Osteoblast (primary cell): ENCODE results near the gene FOXK1. TPM values are rescaled to one million over a fixed set of nuclear protein-coding genes. Genes with fewer than 3 reads are reported as not detected.

Source experiments
- DNase-seq: peaks from one replicate; pipeline ENCODE4 v3.0.0; 2011; ENCODE audit warnings: low spot score, mixed read lengths; ENCODE audit not compliant: insufficient read length; ENCODE audit errors: missing footprints
- H2AFZ ChIP-seq: 2 replicates; pipeline ENCODE4 v1.6.0; 2011; ENCODE audit warnings: mild to moderate bottlenecking, low read length
- H3K27ac ChIP-seq: 2 replicates; pipeline ENCODE4 v1.5.1; 2011; ENCODE audit warnings: mild to moderate bottlenecking, low read depth, low read length, moderate library complexity
- H3K27me3 ChIP-seq: 2 replicates; pipeline ENCODE4 v1.6.0; 2012; ENCODE audit warnings: mild to moderate bottlenecking, control low read depth, inconsistent platforms, low read length, moderate library complexity; ENCODE audit not compliant: insufficient read depth
- H3K36me3 ChIP-seq: 2 replicates; pipeline ENCODE4 v1.5.1; 2011; ENCODE audit warnings: mild to moderate bottlenecking, low read length, control low read depth, moderate library complexity; ENCODE audit not compliant: insufficient read depth
- H3K4me1 ChIP-seq: 2 replicates; pipeline ENCODE4 v1.5.1; 2011; ENCODE audit warnings: mild to moderate bottlenecking, low read length, control low read depth, moderate library complexity; ENCODE audit not compliant: insufficient read depth
- H3K4me2 ChIP-seq: 2 replicates; pipeline ENCODE4 v1.6.0; 2011; ENCODE audit warnings: mild to moderate bottlenecking, low read length; ENCODE audit not compliant: insufficient read depth
- H3K4me3 ChIP-seq: fragments of 200-600 bp; sonication (generic); 3 replicates; pipeline ENCODE4 v1.5.1; 2012; ENCODE audit warnings: mild to moderate bottlenecking, low read length, inconsistent platforms; ENCODE audit not compliant: insufficient read depth
- H3K79me2 ChIP-seq: 2 replicates; pipeline ENCODE4 v1.6.0; 2012; ENCODE audit warnings: mild to moderate bottlenecking, low read length, control low read depth, inconsistent platforms; ENCODE audit not compliant: insufficient read depth
- H3K9me3 ChIP-seq: 2 replicates; pipeline ENCODE4 v1.5.1; 2011; ENCODE audit warnings: low read depth, low read length, control low read depth
- H4K20me1 ChIP-seq: 2 replicates; pipeline ENCODE4 v1.6.0; 2012; ENCODE audit warnings: mild to moderate bottlenecking, low read length, control low read depth; ENCODE audit not compliant: insufficient read depth
- total RNA-seq: library from RNA; depleted of rRNA; stranded (reverse); fragments of >200 nt; gene quantifications from 2 replicates; pipeline ENCODE4 v1.2.3, GENCODE V29; 2012
- TF ChIP-seq, protein P1 (sequence below): IDR thresholded peaks from 2 replicates; pipeline ENCODE4 v1.5.1; 2011; ENCODE audit warnings: mild to moderate bottlenecking, low read depth, low read length, moderate library complexity; ENCODE audit errors: extremely low read depth

FOXK1 gene
- total RNA-seq, 1 donor, result 31.8 TPM

DNA sequence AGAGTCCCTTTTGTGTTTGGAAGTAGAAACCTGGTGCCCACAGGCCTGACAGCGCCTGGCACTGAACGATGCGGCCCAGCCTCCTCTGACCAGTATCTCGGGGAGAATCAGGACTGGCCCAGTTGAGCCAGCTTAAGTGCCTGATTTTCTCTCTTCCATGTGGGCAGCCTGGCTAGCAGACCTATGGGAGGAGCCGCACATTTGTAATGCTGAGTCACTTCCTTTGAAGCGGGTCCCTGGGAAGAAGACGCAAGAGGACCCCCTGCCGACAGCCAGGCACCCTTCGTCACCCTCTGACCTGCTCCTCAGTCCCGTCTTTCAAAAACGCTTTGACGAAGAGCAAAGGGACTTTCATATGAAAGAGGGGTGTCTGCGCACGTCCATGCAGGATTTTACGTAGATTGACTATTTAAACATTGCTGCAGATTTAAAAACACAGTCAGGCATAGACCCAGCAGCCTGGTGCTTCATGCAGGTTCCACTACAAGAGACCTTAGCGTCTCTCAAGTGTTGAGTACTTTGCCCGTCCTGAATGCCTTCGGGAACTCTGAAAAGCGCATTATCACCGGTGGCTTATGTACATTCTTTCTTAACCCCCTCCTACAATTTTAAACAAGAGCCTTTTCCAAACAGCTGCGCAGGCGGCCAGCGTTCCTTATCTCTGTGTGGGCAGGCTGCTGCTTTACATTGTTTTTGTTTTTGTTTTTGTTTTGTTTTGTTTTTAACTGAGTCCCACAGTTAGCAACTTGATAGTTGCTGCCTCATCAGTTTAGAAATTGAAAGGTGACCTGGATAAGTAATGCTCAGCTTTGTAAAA lies 56.8 kb downstream of the FOXK1 start:
- peaks cover 55% of the 10 kb centered on the region for H3K79me2 ChIP-seq
- no peak overlapping the region for H2AFZ ChIP-seq
- DNase-seq, result peak; percentile 97

DNA sequence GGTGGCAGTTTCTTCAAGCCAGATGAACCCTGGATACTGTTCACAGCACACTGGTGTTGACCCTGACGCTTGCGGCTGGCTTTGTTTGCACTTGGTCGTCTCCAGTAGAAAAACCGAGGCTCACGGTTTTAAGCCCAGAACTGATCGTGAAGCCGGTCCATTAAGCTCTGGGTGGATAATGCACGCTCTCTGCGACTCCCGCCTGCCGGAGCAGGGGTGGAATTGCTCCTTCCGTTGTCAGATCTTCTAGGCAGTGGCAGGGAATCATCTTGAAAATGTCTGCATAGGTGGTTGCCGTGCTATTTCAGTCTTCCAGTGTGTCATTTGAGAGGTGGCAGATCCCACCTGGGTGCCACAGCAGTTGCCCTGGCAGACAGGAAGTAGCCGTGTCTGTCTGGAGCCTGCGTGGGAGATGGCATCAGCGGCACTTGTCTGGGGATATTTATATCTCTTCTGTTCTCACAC lies 57.5 kb downstream of the FOXK1 start:
- TF ChIP-seq, protein P1, sequence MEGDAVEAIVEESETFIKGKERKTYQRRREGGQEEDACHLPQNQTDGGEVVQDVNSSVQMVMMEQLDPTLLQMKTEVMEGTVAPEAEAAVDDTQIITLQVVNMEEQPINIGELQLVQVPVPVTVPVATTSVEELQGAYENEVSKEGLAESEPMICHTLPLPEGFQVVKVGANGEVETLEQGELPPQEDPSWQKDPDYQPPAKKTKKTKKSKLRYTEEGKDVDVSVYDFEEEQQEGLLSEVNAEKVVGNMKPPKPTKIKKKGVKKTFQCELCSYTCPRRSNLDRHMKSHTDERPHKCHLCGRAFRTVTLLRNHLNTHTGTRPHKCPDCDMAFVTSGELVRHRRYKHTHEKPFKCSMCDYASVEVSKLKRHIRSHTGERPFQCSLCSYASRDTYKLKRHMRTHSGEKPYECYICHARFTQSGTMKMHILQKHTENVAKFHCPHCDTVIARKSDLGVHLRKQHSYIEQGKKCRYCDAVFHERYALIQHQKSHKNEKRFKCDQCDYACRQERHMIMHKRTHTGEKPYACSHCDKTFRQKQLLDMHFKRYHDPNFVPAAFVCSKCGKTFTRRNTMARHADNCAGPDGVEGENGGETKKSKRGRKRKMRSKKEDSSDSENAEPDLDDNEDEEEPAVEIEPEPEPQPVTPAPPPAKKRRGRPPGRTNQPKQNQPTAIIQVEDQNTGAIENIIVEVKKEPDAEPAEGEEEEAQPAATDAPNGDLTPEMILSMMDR, result peak; percentile 21

More for the DNA sequence above, 56.8 kb downstream of the FOXK1 start:
- H3K4me1 ChIP-seq, result peaks cover 14% of the 10 kb centered on the region
- peaks cover 17% of the 10 kb centered on the region for H3K36me3 ChIP-seq
- H3K27ac ChIP-seq, result peak overlapping the region; percentile 77
- H3K9me3 ChIP-seq, result no peaks in the 10 kb centered on the region
- H3K27me3 ChIP-seq, result no peaks in the 10 kb centered on the region
- H4K20me1 ChIP-seq, result peaks cover 12% of the 10 kb centered on the region
- peak overlapping the region; percentile 64 for H3K4me2 ChIP-seq
- TF ChIP-seq, protein P1, result no peak
- H3K4me3 ChIP-seq, result peak overlapping the region; percentile 42

DNA sequence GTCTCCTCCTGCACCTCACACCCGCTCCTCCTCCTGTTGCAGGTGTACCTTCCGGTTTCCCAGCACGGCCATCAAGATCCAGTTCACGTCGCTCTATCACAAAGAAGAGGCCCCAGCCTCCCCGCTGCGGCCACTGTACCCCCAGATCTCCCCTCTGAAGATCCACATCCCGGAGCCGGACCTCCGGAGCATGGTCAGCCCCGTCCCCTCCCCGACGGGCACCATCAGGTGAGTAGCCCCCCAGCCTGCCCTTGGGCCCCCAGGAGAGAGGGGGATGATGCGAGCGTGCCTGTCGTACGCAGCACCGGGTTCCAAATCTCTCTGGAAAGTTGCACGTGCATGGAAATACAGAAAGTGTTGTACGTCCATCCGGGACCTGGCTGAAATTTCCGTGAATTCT lies 58.7 kb downstream of the FOXK1 start:
- H3K9me3 ChIP-seq, result no peaks in the 10 kb centered on the region
- no peak overlapping the region for H3K27ac ChIP-seq
- peaks cover 22% of the 10 kb centered on the region for H3K4me1 ChIP-seq
- no peak overlapping the region for H3K4me3 ChIP-seq
- H3K27me3 ChIP-seq, result no peaks in the 10 kb centered on the region
- H2AFZ ChIP-seq, result no peak overlapping the region
- peaks cover 40% of the 10 kb centered on the region for H3K79me2 ChIP-seq
- peaks cover 14% of the 10 kb centered on the region for H3K36me3 ChIP-seq
- no peak for DNase-seq
- H3K4me2 ChIP-seq, result no peak overlapping the region
- peaks cover 2% of the 10 kb centered on the region for H4K20me1 ChIP-seq
- TF ChIP-seq, protein P1, result no peak

More for the DNA sequence above, 57.5 kb downstream of the FOXK1 start:
- Histone ChIP-seq H3K4me1 (peaks cover 19% of the 10 kb centered on the region), H3K27ac (peak overlapping the region; percentile 77), H3K4me2 (peak overlapping the region; percentile 64), H3K79me2 (peaks cover 52% of the 10 kb centered on the region), H3K9me3 (no peaks in the 10 kb centered on the region), H4K20me1 (peaks cover 7% of the 10 kb centered on the region), H2AFZ (no peak overlapping the region), H3K36me3 (peaks cover 17% of the 10 kb centered on the region), H3K4me3 (peak overlapping the region; percentile 42), H3K27me3 (no peaks in the 10 kb centered on the region)
- no peak for DNase-seq

DNA sequence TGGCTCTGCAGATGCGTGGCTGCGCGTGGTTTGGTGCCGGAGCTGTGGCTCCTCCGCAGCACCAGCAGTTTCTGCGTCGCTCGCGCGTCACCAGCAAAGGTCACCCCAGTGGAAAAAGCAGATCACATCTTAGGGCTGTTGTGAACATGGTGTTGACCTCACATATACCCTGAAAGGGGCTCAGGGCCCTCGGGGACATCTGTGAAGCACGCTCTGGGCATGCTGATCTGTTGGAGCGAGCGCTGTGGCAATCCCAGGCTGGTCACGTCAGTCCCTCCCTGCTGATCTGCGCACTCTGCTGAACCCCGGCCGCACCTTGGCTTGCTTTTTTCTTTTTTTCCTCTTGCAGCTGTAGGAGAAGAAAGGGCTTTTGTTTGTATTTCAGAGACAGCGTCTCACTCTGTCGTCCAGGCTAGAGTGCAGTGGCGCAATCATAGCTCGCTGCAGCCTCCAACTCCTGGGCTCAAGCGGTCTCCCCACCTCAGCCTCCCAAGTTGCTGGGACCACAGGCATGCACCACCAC lies 60.0 kb downstream of the FOXK1 start:
- H2AFZ ChIP-seq, result no peak overlapping the region
- peaks cover 2% of the 10 kb centered on the region for H4K20me1 ChIP-seq
- no peak overlapping the region for H3K4me2 ChIP-seq
- TF ChIP-seq, protein P1, result no peak
- H3K79me2 ChIP-seq, result peaks cover 38% of the 10 kb centered on the region
- H3K27me3 ChIP-seq, result no peaks in the 10 kb centered on the region
- peaks cover 27% of the 10 kb centered on the region for H3K4me1 ChIP-seq
- no peak for DNase-seq
- no peak overlapping the region for H3K4me3 ChIP-seq
- no peak overlapping the region for H3K27ac ChIP-seq
- H3K9me3 ChIP-seq, result no peaks in the 10 kb centered on the region
- H3K36me3 ChIP-seq, result peaks cover 19% of the 10 kb centered on the region
